Heart left ventricle (tissue), 16 donors: Measurements from ENCODE around the gene SH3PXD2A. TPM values are rescaled to one million over a fixed set of nuclear protein-coding genes. Genes with fewer than 3 reads are reported as not detected.
A peak's percentile ranks its signal among the peaks of the same experiment; 100 is the strongest.

Experiments used
- ATAC-seq, 4 donors: fragments of 200-7000 bp; cut with Tn5 transposase; one replicate each; pipeline ENCODE4 v1.9.1; 2020 to 2022; ENCODE audit warnings: moderate library complexity in 4 of 4, mild to moderate bottlenecking in 3 of 4, moderate number of reproducible peaks in 1 of 4
- DNase-seq, 5 donors: peaks; one replicate each; pipeline ENCODE4 v3.0.0-alpha.2; 2020
- H3K27ac ChIP-seq, 12 donors: fragments of 200-600 bp; sonication (generic) in 4 of 12; one replicate each; pipeline versions ENCODE4 v1.5.0 to v1.8.0; 2016 to 2022; ENCODE audit warnings: mild to moderate bottlenecking in 2 of 12
- H3K27me3 ChIP-seq, 9 donors: fragments of 200-600 bp; sonication (generic) in 2 of 9; one replicate each; pipeline versions ENCODE4 v1.5.1 to v1.8.0; 2016 to 2022; ENCODE audit warnings: mild to moderate bottlenecking in 3 of 9
- H3K36me3 ChIP-seq, 9 donors: fragments of 200-600 bp; sonication (generic) in 2 of 9; one replicate each; pipeline versions ENCODE4 v1.5.0 to v1.8.0; 2018 to 2022; ENCODE audit warnings: mild to moderate bottlenecking in 2 of 9
- H3K4me1 ChIP-seq, 12 donors: fragments of 200-600 bp; sonication (generic) in 4 of 12; one replicate each; pipeline versions ENCODE4 v1.5.0 to v1.8.0; 2016 to 2022; ENCODE audit warnings: mild to moderate bottlenecking in 3 of 12
- H3K4me3 ChIP-seq, 12 donors: fragments of 200-600 bp; sonication (generic) in 4 of 12; one replicate each; pipeline versions ENCODE4 v1.5.0 to v1.8.0; 2017 to 2022; ENCODE audit warnings: mild to moderate bottlenecking in 9 of 12, moderate library complexity in 4 of 12
- H3K9me3 ChIP-seq, 12 donors: fragments of 200-600 bp; sonication (generic) in 4 of 12; one replicate each; pipeline versions ENCODE4 v1.5.0 to v1.8.0; 2016 to 2022; ENCODE audit warnings: mild to moderate bottlenecking in 1 of 12
- POLR2A ChIP-seq, 2 donors: fragments of 450-650 bp; IDR thresholded peaks; one replicate each; pipeline ENCODE4 v1.6.1; 2017; ENCODE audit warnings: antibody characterized with exemption in 2 of 2, mild to moderate bottlenecking in 2 of 2, moderate library complexity in 2 of 2
- WGBS, 4 donors: extraction: QIAGEN DNeasy Blood & Tissue Kit in 2 of 4; methylation state at CpG; one replicate each; pipeline versions ENCODE4 v1.1.5 to v1.1.7; 2013 to 2018; 5-methylcytosine and 5-hydroxymethylcytosine counted together
- intact Hi-C, 10 donors: fragments of 100-400 bp; cut with DNase I; formaldehyde crosslinking; loops; one replicate each; pipeline versions ENCODE4 v1.11.1 to v1.14.2; 2022
- polyA plus RNA-seq, 2 donors: library from polyadenylated mRNA; stranded (reverse); fragments of 200-250 nt; gene quantifications; one replicate each; pipeline ENCODE4 v1.2.3, GENCODE V29; 2013
- total RNA-seq, 9 donors: library from RNA; depleted of rRNA in 2 of 9; stranded (reverse); fragments of >200 nt in 2 of 9; fragmentation: NEBNext Ultra II Directional in 3 of 9; extraction: Animal tissue kit (Norgen Biotek cat#: 25700) in 3 of 9; gene quantifications; one replicate each; pipeline versions ENCODE4 v1.1.0 to v1.2.4, GENCODE V29; 2016 to 2023
- TF ChIP-seq, protein P1 (sequence below), 12 donors: fragments of 200-600 bp; sonication (generic) in 4 of 12; IDR thresholded peaks; one replicate each; pipeline versions ENCODE4 v1.5.0 to v1.8.0; 2018 to 2022; ENCODE audit warnings: antibody characterized with exemption in 12 of 12, mild to moderate bottlenecking in 5 of 12
- donor health status: ischemic (EF 13 %, LVEDD 7.1; RV severe dilation, severe dysfunction).
- donor health status: healthy with polysubstance abuse.
- donor health status: DM: no; HTN: yes; CAD: no.
- donor health status: DM: no; HTN: no; CAD: no.
- donor health status: ischemic (EF 25% LVEDD 6.9; RV normal size, moderate dysfunction).
- donor health status: ischemic (EF 25% LVEDD 5.7; RV mildly dilated, moderate dysfunction).
- donor health status: healthy.
- donor health status: DM: yes; HTN: yes; CAD: no.
- donor health status: ischemic (EF 35%, LVEDD 5.7; RV mildly dilated, moderate dysfunction).
- donor health status: nonischemic (EF 11% LVEDD 7.7; RV severe dilation, severe dysfunction).
- donor health status: DM: yes; HTN: yes; CAD: no.
- donor health status: PGD.
- donor health status: ischemic (EF 29% LVEDD 5.4; RV normal size, mild dysfunction).
- donor health status: nonischemic (EF 23%, LVEDD 6.1; RV moderate dilation, normal function).

SH3PXD2A gene
- total and polyA plus RNA-seq, 11 donors: 11.8 to 43.4 (median 31.1) TPM

DNA sequence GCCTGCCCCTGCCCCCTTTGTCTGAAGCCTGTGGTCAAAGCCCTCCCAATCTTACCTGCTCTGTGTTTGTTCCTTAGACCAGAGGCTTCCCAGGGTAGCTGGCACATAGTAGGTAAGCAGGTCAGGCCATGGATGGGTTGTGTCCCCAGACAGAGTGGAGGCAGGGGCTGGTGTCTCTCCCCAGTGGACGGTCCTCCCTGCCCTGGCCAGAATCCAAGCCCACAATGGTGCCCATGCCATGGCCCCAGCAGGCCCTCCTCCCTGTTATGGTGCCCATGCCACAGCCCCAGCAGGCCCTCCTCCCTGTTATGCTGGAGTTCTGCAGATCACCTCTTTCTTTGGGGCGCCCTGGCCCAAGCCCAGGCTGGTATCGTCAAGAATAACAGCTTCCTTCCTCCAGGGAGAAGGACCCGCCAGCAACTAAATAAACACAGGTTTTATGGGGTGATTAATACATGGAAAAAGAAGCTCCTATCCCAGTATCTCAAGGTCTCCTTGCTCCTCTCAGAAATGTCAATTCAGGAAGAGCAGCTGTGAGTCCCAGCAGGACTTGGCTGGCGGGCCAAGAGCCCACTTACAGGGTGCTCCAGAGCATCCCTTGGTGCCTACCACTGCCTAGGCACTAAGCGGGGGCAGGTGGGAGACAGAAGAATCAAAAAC is 279.8 kb downstream of the SH3PXD2A start:
- Histone ChIP-seq H3K27me3 (peaks cover 0 to 3% (median 0%) of the 10 kb centered on the region in 9 donors), H3K4me3 (no peak overlapping the region), H3K4me1 (peaks cover 0 to 7% (median 2%) of the 10 kb centered on the region in 12 donors), H3K9me3 (no peaks in the 10 kb centered on the region), H3K27ac (no peak overlapping the region), H3K36me3 (no peaks in the 10 kb centered on the region)
- DNase-seq (peak in 1 of 5 donors; percentile 9), ATAC-seq (no peak)
- intact Hi-C loops: loop anchor here in 1 of 10 donors (10.0 kb wide), 1 partner anchor 141 kb away; no protein-coding TSS in a partner anchor
- 68 to 80% (median 77%) methylated on average over 5 to 6 of the region's 6 CpGs for WGBS, 4 donors
- TF ChIP-seq POLR2A (IDR thresholded peaks at IDR 0.05): no peak
- TF ChIP-seq, protein P1, sequence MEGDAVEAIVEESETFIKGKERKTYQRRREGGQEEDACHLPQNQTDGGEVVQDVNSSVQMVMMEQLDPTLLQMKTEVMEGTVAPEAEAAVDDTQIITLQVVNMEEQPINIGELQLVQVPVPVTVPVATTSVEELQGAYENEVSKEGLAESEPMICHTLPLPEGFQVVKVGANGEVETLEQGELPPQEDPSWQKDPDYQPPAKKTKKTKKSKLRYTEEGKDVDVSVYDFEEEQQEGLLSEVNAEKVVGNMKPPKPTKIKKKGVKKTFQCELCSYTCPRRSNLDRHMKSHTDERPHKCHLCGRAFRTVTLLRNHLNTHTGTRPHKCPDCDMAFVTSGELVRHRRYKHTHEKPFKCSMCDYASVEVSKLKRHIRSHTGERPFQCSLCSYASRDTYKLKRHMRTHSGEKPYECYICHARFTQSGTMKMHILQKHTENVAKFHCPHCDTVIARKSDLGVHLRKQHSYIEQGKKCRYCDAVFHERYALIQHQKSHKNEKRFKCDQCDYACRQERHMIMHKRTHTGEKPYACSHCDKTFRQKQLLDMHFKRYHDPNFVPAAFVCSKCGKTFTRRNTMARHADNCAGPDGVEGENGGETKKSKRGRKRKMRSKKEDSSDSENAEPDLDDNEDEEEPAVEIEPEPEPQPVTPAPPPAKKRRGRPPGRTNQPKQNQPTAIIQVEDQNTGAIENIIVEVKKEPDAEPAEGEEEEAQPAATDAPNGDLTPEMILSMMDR (IDR thresholded peaks at IDR 0.05): no peak

DNA sequence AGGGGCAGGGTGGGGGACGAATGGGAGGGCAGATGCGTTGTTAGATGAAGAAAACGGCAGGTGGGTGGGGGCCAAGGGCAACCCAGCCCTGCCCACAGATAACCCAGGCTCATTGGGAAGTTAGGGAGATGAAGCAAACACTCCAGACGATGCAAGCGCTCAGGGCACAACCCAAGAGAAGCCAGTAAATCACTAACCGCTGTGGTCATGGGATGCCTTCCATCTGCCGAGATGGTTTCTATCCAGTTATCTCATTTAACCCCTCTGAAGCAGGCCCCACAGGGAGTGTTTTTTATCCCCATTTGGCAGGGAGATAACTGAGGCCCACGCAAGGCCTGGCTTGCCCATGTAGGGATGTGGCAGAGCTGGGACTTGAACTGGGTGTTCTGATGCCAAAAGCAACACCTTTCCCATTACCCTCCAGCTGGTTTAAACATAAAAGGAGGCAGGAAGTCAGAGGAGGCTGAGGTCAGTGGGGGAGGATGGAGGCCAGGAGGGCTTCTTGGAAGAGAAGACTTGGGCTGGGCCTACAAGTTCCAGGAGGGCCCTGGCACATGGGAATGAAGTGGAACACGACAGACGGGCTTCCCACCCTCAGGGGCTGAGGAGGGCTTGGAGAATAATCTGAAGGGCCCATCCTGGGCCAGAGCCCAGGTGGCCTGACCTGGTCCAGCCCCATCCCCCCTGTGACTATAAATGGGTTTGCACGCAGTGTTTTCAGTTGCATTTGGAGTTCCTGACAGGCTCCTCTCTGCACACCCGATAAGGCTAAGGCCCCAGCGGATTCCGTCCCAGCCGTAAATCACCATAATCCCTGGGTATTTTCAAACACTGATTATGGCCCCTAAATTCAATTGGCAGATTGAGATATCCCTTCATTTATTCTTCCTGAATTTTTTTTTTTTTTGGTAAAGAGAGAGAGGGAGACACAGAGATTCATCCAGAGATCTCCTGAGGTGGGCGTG is 281.0 kb downstream of the SH3PXD2A start:
- Histone ChIP-seq H3K27me3 (peaks cover 0 to 3% (median 0%) of the 10 kb centered on the region in 9 donors), H3K36me3 (no peaks in the 10 kb centered on the region), H3K4me1 (no peaks in the 10 kb centered on the region), H3K9me3 (no peaks in the 10 kb centered on the region), H3K27ac (no peak overlapping the region), H3K4me3 (no peak overlapping the region)
- WGBS, 4 donors: 82 to 90% (median 87%) methylated on average over 16 of the region's 16 CpGs
- TF ChIP-seq, protein P1 (IDR thresholded peaks at IDR 0.05): no peak
- TF ChIP-seq POLR2A (IDR thresholded peaks at IDR 0.05): no peak
- intact Hi-C loops: loop anchor here in 1 of 10 donors (10.0 kb wide), 1 partner anchor 140 kb away; no protein-coding TSS in a partner anchor
- DNase-seq: peak in 1 of 5 donors; percentile 6
- no peak for ATAC-seq

DNA sequence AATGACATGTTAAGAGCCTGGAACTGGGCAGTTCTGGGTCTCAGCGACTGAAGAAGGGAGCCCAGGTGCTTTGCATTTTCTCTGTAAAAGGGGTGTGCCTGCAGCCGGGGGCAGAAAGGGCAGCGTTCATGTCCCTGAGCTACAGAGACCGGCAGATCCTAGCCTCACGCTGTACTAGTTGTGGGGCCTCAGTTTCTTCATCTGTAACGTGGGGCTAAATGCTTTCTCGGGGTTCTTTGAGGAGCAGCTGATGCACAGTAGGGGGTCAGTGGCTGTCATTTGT is 282.2 kb downstream of the SH3PXD2A start:
- Histone ChIP-seq H3K4me3 (no peak overlapping the region), H3K27me3 (no peaks in the 10 kb centered on the region), H3K36me3 (no peaks in the 10 kb centered on the region), H3K9me3 (no peaks in the 10 kb centered on the region), H3K4me1 (no peaks in the 10 kb centered on the region), H3K27ac (no peak overlapping the region)
- 83 to 90% (median 88%) methylated on average over 7 of the region's 7 CpGs for WGBS, 4 donors
- intact Hi-C loops: loop anchor here in 1 of 10 donors (10.0 kb wide), 1 partner anchor 138 kb away; no protein-coding TSS in a partner anchor
- no peak for TF ChIP-seq POLR2A (IDR thresholded peaks at IDR 0.05)
- TF ChIP-seq, protein P1 (IDR thresholded peaks at IDR 0.05): no peak
- ATAC-seq (no peak), DNase-seq (no peak)
